SKM-1 treated with dmso at 0.1 percent for 144 hours (cell line): Measurements from ENCODE around the gene CARD9.
"Not testable (repeated sequence)": the region's sequence is repeated elsewhere in the genome, so short reads cannot be mapped to it uniquely, and the experiment has no call there.

Experiments used
- DNase-seq: peaks from one replicate; lab custom pipeline; 2025; ENCODE audit not compliant: unreplicated experiment; lab: John Stamatoyannopoulos, UW

The CARD9 gene

DNA sequence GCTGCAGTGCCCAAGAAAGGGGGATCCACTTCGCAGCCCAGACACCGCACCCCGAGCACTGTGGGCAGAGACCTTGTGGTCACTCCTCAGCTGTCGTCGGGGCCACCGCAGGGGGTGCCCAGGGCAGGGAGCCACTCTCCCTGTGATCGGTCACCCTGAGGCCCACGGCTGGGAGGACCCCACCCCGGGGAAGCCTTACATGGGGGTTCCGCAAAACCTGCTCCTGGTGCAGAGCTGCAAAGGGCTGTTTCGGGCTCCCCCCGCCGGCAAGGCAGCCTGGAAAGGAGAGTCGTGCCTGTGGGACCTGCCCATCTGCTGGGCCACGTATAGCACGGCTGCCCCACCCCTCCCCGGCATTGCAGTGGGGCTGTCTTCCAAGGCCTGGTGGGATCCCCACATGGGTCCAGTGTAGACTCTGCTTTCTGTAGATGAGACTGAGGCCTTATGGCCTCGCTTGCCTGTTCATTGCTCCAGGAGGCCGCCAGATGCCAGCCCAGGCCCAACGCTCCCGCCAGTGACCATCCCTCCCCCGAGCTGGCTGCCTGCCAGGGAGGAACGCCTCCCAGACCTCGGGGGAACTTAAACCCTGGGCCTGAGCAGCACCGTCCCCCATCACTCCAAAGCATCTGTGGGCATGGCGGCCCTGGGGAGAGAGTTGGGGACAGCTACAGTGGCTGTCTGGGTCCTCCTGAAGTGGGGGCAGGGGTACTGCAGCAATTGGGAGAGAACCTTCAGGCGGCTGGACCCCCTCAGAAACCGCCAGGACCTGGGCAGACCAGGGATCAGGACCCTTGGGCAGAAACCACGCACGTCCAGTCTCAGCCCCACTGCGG, 8.3 kb downstream of the CARD9 start:
- no peak for DNase-seq

DNA sequence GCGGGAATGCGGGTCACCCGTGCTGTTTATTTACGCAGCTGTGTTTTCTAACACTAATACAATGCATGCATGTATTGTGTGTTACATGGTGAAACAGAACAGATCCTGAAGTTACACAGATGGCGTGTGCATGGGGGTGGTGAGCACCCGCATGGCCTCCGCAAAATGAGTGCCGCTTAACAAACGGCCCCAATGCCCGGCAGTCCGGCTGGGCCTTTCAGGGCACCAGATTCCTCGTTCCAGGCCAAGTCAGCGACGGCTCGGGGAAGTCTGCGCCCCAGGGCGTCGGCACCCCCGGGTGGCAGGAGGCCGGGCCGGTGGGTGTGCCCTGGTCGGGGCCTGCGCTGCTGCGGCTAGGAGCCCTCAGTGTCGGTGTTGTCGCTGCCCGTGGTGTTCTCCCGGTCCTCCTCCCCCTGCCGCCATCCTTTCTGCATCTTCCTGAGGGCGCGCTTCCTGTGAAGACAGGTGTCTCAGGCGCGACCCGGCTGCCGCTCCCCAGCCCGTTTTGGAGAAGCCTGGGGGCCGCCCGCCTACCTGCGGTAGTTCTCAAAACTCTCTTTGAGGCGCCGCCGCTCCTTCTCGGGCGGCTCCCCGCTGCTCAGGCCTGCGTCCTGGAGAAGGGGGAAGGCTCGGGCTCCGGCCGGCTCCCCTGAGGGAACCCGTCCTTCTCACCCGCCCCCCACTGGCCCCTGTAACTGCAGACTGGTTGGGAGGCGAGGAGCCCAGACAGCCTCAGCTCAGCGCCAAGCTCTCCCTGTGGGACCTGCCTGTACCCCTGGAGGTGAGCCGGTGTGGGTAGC, 9.3 kb downstream of the CARD9 start:
- DNase-seq: no peak

DNA sequence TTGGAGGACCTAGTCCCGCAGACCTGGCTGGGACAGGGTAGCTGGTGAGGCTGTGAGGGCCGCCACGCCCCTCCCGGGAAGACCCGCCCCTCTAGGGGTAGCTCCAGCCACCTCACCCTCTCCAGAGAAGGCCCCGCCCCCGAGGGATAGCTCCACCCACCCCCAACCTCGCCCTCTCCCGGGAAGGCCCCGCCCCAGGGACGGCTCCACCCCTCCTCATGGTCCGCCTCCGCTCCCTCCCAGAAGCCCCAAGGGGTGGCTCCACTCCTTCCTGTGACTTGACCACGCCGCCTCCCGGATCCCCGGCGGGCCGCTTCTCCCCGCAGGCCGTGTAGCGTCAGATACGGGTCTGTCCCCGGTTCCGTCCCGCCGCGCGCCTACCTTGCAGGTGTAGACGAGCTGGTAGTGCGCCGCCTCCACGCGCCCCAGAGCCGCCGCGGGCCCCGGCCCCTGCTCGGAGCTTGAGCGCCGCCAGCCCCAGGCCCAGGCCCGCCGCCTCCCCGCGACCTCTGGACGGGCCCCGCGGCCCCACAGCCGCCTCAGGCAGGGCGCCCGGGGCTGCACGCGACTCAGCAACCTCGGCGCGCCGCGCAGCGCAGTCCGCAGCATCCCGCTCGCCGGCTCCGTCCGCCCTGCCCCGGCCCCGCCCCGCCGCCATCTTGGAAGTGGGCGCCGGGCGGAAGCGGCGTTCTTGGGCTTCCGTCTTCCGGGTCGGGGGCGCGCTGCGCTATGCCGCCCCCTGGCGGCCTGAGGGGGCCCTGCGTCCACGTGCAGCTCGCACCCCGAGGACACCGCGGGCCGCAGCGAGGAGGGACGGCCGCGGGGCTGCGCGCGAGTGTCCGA, 10.1 kb downstream of the CARD9 start, which contains the start of gene DNLZ:
Gene DNLZ, minus strand, starts transcription at position 639 of the 843 bp plus-strand sequence. Its CDS starts 30 bp downstream, at position 609.
- peak; percentile 82 for DNase-seq

DNA sequence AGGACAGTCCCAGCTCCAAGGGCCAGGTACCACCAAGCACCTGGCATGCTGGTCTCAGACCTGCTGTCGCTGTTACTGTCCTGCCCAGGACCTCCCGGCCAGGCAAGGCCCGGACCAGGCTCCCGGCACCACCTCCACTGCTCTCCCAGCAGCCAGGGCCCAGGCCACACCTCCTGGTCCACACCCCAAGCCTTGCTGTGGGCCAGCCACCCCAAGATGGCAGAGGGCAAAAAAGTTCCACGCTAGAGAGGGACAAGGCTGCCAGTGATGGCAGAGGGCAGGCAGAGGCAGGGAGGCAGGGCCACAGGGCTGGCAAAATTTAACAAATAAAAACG, 11.1 kb downstream of the CARD9 start:
- DNase-seq: no peak

DNA sequence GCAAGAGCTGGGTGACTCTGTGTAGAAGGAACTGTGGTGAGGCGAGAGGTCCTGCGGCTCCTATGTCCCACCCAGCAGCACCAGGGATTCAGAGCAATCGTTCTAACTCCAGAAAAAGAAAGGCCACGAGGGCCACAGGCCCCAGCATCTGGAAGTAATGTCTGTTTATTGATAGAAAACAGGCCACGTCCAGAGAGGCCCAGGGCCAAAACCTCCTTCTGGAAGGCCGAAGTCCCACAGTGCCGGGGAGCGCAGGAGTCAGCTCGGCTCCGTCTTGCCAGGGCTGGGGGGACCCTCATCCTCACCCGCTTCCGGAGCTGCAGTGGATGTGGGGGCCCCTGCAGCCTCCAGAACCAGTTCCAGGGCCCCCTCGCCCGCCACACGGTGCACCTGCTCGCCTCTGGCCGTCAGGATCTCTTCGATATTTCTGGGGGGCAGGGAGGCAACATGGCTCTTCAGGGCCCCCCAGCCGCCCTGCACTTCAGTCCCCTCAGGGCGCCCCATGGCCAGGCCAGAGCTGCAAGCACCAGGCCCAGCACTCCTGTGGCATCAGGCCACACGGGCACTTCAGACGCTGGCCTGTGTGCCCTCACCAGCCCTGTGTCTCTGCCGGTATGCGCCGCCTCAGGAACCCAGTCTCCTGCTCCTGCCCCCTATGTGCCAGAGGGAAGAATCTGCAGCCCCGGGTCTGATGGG, 11.6 kb downstream of the CARD9 start:
- no peak for DNase-seq

DNA sequence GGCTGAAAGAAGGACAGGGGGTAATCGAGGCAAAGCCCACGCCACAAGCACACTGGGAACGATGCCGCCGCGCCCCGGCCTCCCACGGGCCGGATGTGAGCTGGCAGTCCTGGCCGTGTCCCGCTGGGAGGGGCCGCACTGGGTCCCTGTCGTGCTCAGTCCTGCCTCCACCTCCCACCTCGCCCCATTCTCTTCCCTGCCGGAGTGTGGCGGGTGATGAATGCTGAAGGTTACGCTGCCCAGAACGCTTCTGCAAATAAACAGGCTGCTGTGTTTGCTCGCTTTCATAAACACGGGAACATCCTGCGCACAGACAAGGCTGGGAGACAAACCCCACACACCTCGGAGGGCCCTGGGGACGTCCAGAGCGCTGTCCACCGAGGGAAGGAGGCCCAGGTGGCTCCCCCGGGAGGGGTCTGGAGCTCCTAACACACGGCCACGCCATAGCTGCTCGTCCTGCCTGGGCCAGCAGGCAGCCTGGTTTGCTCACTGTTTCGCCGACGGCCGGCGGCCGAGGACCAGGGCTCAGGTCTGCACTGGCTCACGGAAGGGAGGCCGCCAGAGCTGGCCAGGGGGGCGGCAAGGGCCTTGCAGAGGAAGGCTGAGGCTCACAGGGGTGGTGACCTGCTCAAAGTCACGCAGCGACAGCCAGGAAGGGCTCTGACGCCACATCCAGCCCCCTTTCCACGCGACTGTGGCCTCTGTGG, 12.3 kb downstream of the CARD9 start:
- no peak for DNase-seq

DNA sequence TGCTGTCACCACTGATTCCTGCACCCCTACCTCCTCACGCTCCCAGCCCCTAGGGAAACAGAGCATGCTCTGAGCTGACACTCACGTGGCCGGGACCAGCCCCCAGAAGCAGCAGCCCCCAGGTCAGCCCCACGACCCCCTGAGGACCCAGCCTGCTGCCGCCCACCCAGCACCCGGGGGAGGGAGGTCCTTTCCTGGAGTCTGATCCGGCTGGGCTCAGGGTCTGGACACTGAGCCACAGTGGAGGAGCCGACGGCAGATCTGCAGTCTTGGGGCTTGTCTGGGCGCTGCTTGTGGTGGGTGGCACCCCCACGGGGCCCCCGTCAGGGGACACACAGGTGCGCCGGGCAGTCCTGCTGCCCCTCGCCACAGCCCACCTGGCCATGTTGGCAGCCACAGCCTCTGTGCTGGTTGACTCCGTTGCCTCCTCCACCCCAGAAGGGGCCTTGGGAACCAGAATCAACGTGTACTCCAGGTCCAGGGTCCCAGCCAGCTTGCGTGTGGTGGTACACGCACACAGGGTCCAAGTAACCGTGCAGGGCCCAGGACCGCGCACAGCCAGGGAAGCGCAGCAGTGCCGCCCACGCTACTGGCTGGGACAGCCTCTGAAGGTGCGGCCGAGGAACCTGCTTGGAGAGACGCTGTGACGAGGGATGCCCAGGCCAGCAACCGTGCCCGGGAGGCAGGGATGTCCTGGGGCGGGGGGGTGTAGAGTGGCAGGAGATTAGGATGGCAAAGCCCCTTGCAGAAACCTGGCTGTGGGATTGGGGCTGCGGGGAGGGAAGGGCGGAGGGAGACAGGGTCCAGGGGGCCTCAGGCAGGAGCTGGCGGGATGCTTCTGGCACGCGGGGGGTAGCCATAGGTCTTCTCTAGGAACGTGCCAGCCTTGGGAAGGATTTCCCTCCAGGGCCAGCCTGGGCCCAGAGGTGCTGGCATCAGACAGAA, 13.4 kb downstream of the CARD9 start:
- no peak for DNase-seq

DNA sequence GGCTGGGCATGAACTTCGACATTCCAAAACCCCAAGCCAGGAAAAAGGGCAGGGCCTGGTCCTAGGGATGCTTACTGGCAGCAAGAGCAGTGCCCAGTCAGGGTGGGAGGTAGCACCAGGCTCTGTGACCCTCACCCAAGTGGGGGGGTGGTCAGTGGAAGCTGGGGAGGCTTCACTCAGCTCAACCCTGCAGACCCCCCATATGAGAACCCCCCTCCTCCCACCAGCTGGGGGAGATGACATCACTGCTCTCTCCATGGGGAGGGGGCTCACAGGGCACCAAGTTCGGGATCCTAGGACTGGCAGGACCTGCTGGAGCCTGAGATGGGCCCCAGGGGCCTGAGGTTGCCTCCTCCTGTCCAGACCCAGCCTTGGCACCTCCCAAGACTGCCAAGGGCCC, 14.6 kb downstream of the CARD9 start:
- DNase-seq: no peak

DNA sequence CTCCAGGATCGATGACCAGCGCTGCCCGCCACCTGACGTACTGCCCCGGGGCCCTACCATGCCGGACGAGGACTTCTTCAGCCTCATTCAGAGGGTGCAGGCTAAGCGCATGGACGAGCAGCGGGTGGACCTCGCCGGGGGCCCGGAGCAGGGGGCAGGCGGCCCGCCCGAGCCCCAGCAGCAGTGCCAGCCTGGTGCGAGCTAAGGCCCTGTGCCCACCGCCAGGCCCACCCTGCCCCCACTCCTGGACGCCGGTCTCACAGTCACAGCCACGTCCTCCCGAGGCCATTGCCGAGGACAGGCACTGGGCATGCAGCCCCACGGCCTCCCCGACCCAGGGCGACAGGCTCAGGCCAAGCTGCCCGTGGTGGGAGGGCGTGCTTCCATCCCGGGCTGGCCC, 15.5 kb downstream of the CARD9 start:
- no peak for DNase-seq

DNA sequence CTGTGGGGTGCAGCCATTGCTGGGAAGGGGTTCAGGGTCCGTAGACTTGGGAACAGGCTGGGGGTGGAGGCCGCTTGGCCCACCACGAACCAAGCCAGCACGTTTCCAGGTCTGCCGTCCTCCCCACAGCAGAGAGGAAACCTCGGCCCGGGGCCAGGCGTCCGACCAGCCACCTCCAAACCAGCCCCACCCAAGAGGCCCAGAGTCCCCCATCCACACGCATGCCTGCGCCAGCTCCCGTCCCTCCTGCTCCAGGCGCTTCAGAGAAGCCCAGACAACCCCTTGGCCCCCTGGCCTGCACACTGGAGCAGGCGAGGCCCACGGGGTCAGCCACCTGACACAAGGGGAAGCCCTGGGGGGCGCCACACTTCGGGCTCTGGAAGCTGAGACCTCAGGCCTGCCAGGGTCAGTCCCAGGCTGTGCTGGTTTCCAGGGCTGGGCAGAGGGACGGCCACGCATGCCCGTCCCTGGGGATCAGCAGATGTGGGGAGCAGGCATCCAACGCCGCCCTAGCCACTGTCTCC, 16.2 kb downstream of the CARD9 start:
- DNase-seq: no peak

DNA sequence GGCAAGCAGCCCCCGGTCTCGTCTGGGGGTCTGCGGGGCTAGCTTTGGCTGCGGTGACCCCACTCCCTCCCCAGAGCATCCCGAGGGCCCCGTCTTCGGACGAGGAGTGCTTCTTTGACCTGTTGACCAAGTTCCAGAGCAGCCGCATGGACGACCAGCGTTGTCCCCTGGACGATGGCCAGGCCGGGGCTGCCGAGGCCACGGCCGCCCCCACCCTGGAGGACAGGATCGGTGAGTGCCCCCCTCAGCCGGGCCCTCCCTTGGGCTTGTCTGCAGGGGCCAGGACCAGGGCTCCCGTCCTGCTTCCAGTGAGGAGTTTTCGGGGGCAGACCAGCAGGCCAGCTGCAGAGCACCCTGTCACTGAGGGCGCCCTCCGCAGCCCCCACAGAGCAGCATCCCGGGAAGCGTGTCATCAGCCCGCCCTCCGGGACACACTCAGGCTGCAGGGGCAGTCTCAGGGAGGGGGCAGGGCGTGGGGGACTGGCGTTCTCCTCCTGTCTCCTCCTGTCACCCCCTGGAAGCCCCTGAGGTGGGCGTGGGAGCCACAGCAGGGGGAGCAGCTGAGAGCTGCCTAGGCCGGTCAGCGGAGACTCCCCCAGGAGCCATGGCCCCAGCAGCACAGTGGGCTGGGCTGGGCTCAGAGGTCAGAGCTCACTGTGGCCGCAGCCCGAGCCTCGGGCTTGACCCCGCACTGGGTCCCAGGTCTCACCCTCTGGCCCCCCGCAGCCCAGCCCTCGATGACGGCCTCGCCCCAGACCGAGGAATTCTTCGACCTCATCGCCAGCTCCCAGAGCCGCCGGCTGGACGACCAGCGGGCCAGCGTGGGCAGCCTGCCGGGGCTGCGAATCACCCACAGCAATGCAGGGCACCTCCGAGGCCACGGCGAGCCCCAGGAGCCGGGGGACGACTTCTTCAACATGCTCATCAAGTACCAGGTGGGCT, 17.6 kb downstream of the CARD9 start:
- DNase-seq: no peak

DNA sequence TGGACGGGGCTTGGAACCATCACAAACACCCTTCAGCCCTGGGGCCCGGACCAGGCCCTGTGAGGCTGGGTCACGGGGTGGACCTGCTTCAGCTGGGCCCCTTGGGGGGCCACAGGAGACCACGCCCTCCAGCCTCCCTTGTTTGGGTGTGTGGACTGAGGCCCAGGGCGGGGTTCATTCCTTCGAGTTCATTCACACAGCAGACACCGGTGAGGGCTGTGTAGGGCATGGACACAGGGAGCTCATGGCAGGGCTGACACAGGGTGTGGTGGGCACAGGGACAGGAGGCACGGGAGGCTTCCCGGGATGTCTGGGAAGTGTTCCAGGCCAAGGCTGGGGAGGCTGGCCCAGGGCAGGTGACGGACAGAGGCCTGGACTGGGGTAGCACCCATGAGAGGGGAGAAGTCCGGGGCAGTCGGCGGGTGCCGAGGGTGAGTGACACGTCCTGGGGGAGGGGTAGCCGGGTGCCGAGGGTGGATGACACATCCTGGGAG, 18.8 kb downstream of the CARD9 start:
- no peak for DNase-seq

DNA sequence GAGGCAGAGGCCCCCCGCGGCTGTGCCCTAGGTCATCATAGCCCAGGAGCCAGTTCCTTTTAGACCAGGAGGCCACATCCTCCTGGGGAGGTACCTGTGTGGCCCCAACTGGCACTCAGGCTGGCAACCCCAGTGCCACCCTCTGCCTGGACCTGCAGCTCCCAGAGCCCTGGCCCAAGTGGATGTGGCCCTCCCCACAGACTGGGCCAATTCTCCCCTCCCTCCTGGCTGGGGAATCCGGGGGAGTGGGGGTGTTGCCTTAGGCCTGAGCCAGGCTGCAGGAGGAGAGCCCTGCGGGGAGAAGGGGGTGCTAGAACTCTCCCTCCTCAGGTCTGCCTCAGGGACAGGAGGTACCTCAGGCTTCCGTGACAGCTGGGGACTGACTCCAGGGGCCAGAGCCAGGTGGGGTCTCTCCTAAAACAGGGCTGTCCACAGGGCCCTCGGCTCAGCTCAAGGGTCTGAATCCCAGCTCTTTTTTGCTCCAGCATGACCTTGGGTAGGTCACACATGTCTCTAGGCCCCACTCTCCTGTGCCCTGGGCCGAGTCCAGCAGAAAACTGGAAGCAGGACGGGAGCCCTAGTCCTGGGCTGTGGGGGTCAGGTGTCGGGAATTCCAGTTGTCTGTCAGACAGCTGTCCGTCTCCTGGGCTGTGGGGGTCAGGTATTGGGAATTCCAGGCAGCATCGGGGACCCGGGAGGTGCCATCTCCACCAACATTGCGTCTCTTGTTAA, 19.5 kb downstream of the CARD9 start:
- no peak for DNase-seq

DNA sequence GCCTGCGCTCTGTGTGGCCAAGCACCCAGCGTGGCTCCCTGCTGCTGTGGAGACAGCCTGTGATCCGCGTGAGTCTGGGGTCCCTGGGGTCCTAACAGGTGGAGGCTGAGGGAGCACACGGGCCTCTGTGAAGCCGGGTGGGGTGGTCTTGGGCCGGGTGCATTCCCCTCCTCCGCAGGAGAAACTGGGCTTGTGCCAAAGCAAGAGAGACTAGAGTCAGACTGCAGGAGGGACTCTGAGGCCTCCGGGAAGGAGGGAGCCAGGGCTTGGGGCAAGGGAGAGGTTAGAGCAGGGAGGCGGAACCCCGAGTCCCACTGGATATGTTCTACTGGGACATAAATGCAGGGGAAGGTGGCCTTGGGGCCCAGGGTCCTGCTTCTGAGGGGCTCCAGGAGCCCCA, 20.4 kb downstream of the CARD9 start:
- DNase-seq: no peak

DNA sequence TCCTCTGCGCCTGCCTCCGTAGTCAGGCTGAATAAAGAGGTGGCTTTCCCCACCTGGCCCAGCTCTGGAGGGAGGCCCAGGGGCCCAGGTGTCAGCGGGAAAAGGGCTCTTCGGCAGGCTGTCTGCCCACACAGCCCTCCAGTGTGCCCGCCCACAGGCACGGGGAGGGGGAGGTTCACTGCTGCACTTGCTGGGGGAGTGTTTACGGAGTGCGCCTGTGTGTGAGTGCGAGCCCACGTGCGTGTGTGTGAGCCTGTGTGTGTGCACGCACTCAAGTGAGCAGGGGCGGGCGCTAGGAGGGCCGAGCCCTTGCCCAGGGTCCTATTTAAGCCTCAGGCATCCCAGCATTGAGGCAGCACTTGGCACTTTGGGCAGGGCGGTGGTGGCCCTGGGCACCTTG, 20.8 kb downstream of the CARD9 start:
- no peak for DNase-seq

DNA sequence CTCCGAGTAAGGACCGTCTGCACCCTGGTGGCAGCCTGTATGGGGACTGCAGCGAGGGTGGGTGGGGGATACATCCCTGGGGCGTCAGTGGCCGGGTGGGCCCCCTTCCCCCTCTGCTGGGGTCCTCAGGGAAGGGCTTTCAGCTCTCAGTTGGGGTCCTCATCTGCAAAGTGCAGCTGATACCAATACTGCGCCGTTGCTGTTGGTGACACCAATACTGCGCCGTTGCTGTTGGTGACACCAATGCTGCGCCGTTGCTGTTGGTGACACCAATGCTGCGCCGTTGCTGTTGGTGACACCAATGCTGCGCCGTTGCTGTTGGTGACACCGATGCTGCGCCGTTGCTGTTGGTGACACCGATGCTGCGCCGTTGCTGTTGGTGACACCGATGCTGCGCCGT, 21.6 kb downstream of the CARD9 start:
- DNase-seq: not testable (repeated sequence)

DNA sequence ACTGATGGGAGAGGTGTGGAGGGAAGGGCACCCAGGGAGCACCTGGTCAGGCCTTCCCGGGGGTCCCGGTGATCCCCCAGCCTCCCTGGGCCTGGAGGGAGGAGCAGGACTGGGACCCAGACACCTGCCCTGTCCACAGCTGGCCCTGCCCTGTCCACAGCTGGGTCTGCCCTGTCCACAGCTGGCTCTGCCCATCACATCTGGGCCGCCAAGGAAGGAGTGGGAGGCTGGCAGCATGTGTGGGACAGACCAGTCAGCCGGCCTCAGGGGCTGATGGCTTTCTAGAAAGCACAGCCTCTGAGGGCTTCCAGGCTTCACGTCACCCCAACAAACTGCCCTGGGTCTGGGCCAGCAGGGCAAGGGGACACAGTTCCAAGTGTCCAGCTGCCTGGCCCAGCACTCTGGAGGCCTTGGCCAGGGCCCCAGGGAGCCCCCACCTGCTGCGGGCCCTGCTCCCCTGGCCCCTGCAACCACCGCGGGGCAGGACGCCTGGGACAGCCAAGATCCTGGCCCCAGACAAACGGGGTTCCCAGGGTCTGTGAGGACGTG, 22.1 kb downstream of the CARD9 start:
- no peak for DNase-seq
